B cell (primary cell): ENCODE results near the gene KATNAL1. TPM values are rescaled to one million over a fixed set of nuclear protein-coding genes. Genes with fewer than 3 reads are reported as not detected.

Experiments used
- ATAC-seq: fragments of 200-7000 bp; cut with Tn5 transposase; one replicate; pipeline ENCODE4 v1.10.0; 2021; ENCODE audit warnings: low read depth, mild to moderate bottlenecking, moderate number of reproducible peaks, moderate library complexity
- CTCF ChIA-PET: fragments of 350-600 bp; sonication (Branson Sonifier 250); formaldehyde crosslinking; loops from one replicate; lab custom pipeline; 2021; ENCODE audit warnings: antibody characterized with exemption, inconsistent platforms; lab: Charles Lee
- POLR2A ChIA-PET: fragments of 350-600 bp; sonication (Branson Sonifier 250); formaldehyde crosslinking; loops from one replicate; lab custom pipeline; 2021; ENCODE audit warnings: antibody characterized with exemption; lab: Charles Lee
- DNase-seq: peaks from one replicate; pipeline ENCODE4 v3.0.0; 2013
- H2AFZ ChIP-seq: 2 replicates; pipeline ENCODE4 v1.6.1; 2012; ENCODE audit warnings: mild to moderate bottlenecking, low read depth, low read length; ENCODE audit not compliant: insufficient read depth, poor library complexity, severe bottlenecking
- H3K27ac ChIP-seq, 2 donors: 1 replicate in 1 of 2; 2 replicates in 1 of 2; pipeline ENCODE4 v1.5.1; 2012 to 2013; ENCODE audit warnings: low read length in 2 of 2, mild to moderate bottlenecking in 2 of 2, moderate library complexity in 1 of 2
- H3K27me3 ChIP-seq, 4 experiments: fragments of 200-600 bp in 1 of 4; sonication (generic) in 1 of 4; replicated peaks in 1 of 4; 1 replicate in 2 of 4; 2 replicates in 2 of 4; pipeline versions ENCODE4 v1.6.1 to v1.7.0; 2013 to 2016; ENCODE audit warnings: low read length in 3 of 4, mild to moderate bottlenecking in 2 of 4, mixed read lengths in 1 of 4, moderate library complexity in 1 of 4; ENCODE audit not compliant: insufficient read depth in 4 of 4, control insufficient read depth in 3 of 4; ENCODE audit errors: control extremely low read depth in 1 of 4
- H3K36me3 ChIP-seq, 2 experiments: replicated peaks in 1 of 2; 1 replicate in 1 of 2; 2 replicates in 1 of 2; pipeline versions ENCODE4 v1.6.1 to v1.7.1; 2013; ENCODE audit warnings: low read length in 1 of 2; ENCODE audit not compliant: insufficient read depth in 2 of 2, control insufficient read depth in 1 of 2; ENCODE audit errors: control extremely low read depth in 1 of 2, extremely low read depth in 1 of 2
- H3K4me1 ChIP-seq, 2 donors: fragments of 200-600 bp in 1 of 2; sonication (generic) in 1 of 2; 1 replicate in 1 of 2; 2 replicates in 1 of 2; pipeline versions ENCODE4 v1.5.1 to v1.6.1; 2013 to 2017; ENCODE audit warnings: low read length in 2 of 2; ENCODE audit not compliant: control insufficient read depth in 2 of 2, insufficient read depth in 2 of 2
- H3K4me2 ChIP-seq: replicated peaks from 2 replicates; pipeline ENCODE3; 2012; ENCODE audit warnings: mild to moderate bottlenecking, low read depth, low read length; ENCODE audit not compliant: poor library complexity, severe bottlenecking
- H3K4me3 ChIP-seq, 5 experiments: fragments of 200-600 bp in 1 of 5; sonication (generic) in 1 of 5; 1 replicate in 3 of 5; 2 replicates in 2 of 5; pipeline versions ENCODE4 v1.5.1 to v1.7.0; 2011 to 2016; ENCODE audit warnings: low read length in 4 of 5, mild to moderate bottlenecking in 4 of 5, low read depth in 2 of 5, control low read depth in 1 of 5, moderate library complexity in 1 of 5; ENCODE audit not compliant: insufficient read depth in 1 of 5; ENCODE audit errors: control extremely low read depth in 1 of 5, extremely low read depth in 1 of 5
- H3K79me2 ChIP-seq: fragments of 200-600 bp; sonication (generic); one replicate; pipeline ENCODE4 v1.6.0; 2016; ENCODE audit warnings: low read length; ENCODE audit not compliant: control insufficient read depth, insufficient read depth
- H3K9ac ChIP-seq: fragments of 200-600 bp; sonication (generic); 2 replicates; pipeline ENCODE4 v1.6.1; 2017; ENCODE audit warnings: mild to moderate bottlenecking, low read length, moderate library complexity
- H3K9me3 ChIP-seq, 3 donors: one replicate each; pipeline versions ENCODE4 v1.6.1 to v1.7.1; 2013; ENCODE audit warnings: low read length in 2 of 3; ENCODE audit not compliant: control insufficient read depth in 2 of 3, insufficient read depth in 1 of 3; ENCODE audit errors: control extremely low read depth in 1 of 3
- H4K20me1 ChIP-seq: 2 replicates; pipeline ENCODE4 v1.6.0; 2012; ENCODE audit warnings: mild to moderate bottlenecking, low read length; ENCODE audit not compliant: insufficient read depth, control insufficient read depth, poor library complexity, severe bottlenecking
- H3K27ac Mint-ChIP-seq: one replicate; pipeline ENCODE4 v1.8.0; 2021; ENCODE audit warnings: mixed read lengths
- H3K27me3 Mint-ChIP-seq: one replicate; pipeline ENCODE4 v1.8.0; 2021; ENCODE audit warnings: mixed read lengths
- H3K4me1 Mint-ChIP-seq: one replicate; pipeline ENCODE4 v1.8.0; 2021; ENCODE audit warnings: mixed read lengths
- H3K4me3 Mint-ChIP-seq: one replicate; pipeline ENCODE4 v1.8.0; 2021; ENCODE audit warnings: mixed read lengths
- H3K9me3 Mint-ChIP-seq: one replicate; pipeline ENCODE4 v1.8.0; 2022; ENCODE audit warnings: mixed read lengths; ENCODE audit not compliant: insufficient read depth
- EZH2 ChIP-seq: IDR thresholded peaks from 2 replicates; pipeline ENCODE4 v1.6.1; 2012; ENCODE audit warnings: borderline replicate concordance, low read depth, mild to moderate bottlenecking, moderate library complexity, low read length; ENCODE audit not compliant: insufficient read depth, poor library complexity, severe bottlenecking
- WGBS: methylation state at CpG from one replicate; pipeline ENCODE4 v1.1.5; 2013; ENCODE audit warnings: missing lambda C conversion rate; ENCODE audit not compliant: insufficient coverage; 5-methylcytosine and 5-hydroxymethylcytosine counted together
- intact Hi-C: fragments of 100-400 bp; cut with micrococcal nuclease; formaldehyde crosslinking; loops from one replicate; pipeline ENCODE4 v1.10.0; 2022
- polyA plus RNA-seq: library from polyadenylated mRNA; depleted of rRNA; stranded (reverse); fragments of >200 nt; gene quantifications from 2 replicates; pipeline ENCODE4 v1.2.3, GENCODE V29; 2012
- total RNA-seq, 2 donors: library from RNA; stranded (reverse); fragments of 120-200 nt in 1 of 2; gene quantifications; 1 replicate in 1 of 2; 2 replicates in 1 of 2; pipeline versions ENCODE4 v1.2.3 to v1.2.4, GENCODE V29; 2013 to 2022
- TF ChIP-seq, protein P1 (sequence below): fragments of 200-600 bp; IDR thresholded peaks from one replicate; pipeline ENCODE4 v1.8.0; 2022; ENCODE audit warnings: antibody characterized with exemption, mild to moderate bottlenecking

Gene KATNAL1
- total and polyA plus RNA-seq, 2 donors (not counting 1 experiment from before 2014, with no cell fraction given) = 2.7 to 21.9 TPM

DNA sequence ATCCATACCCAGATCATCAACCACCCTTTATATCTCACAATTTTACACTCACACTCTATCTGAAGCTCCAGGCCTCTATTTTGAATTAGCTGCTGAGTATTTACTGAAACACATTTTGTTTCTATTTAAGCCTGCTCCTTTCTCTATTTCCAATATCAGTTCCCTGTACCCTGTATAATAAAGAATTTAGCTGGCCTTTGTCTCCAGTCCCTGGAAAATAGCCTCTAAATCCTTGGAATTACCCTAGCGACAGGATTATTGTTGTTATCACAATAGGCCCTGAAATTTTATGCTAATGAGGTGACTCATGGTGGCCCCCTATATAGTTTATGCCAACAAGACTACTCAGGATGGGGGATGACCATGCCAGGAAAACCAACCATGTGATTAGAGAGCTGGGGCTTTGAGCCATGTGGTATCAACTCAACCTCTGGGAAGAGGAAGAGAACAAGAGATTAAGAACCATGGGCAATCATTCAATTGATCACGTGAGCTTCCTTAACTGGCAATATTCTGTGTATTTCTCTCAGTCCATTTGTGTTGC, 72.7 kb downstream of the KATNAL1 start:
- no peaks in the 10 kb centered on the region for H3K4me1 ChIP-seq
- no peaks in the 10 kb centered on the region for H3K4me1 Mint-ChIP-seq
- TF ChIP-seq EZH2 = no peak
- TF ChIP-seq, protein P1, sequence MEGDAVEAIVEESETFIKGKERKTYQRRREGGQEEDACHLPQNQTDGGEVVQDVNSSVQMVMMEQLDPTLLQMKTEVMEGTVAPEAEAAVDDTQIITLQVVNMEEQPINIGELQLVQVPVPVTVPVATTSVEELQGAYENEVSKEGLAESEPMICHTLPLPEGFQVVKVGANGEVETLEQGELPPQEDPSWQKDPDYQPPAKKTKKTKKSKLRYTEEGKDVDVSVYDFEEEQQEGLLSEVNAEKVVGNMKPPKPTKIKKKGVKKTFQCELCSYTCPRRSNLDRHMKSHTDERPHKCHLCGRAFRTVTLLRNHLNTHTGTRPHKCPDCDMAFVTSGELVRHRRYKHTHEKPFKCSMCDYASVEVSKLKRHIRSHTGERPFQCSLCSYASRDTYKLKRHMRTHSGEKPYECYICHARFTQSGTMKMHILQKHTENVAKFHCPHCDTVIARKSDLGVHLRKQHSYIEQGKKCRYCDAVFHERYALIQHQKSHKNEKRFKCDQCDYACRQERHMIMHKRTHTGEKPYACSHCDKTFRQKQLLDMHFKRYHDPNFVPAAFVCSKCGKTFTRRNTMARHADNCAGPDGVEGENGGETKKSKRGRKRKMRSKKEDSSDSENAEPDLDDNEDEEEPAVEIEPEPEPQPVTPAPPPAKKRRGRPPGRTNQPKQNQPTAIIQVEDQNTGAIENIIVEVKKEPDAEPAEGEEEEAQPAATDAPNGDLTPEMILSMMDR = no peak
- H3K79me2 ChIP-seq = no peaks in the 10 kb centered on the region
- no peak overlapping the region for H3K4me2 ChIP-seq
- no peaks in the 10 kb centered on the region for H3K27me3 ChIP-seq
- H3K27ac Mint-ChIP-seq = no peak overlapping the region
- no peak overlapping the region for H3K4me3 Mint-ChIP-seq
- peaks cover 6 to 10% of the 10 kb centered on the region in 2 experiments for H3K36me3 ChIP-seq
- WGBS = 100% methylated on average over 1 of the region's 2 CpGs
- intact Hi-C loops = no loop called here
- DNase-seq = no peak
- no peak overlapping the region for H3K4me3 ChIP-seq
- ATAC-seq = no peak
- no peak overlapping the region for H2AFZ ChIP-seq
- ChIA-PET CTCF (interaction anchor here (0.8 to 1.3 kb wide), 2 partner anchors 18 to 21 kb away, joined by 3 read pairs; no protein-coding TSS in a partner anchor), POLR2A (no interaction called here)
- H3K27me3 Mint-ChIP-seq = no peaks in the 10 kb centered on the region
- H3K27ac ChIP-seq = no peak overlapping the region
- no peaks in the 10 kb centered on the region for H3K9me3 Mint-ChIP-seq
- H4K20me1 ChIP-seq = no peaks in the 10 kb centered on the region
- H3K9ac ChIP-seq = no peak overlapping the region
- H3K9me3 ChIP-seq = peaks cover 0 to 1% (median 0%) of the 10 kb centered on the region in 3 donors

GRCh38 chr13:30224732-30225131, 82.6 kb downstream of the KATNAL1 start:
- Mint-ChIP-seq H3K4me3 (no peak overlapping the region), H3K27me3 (no peaks in the 10 kb centered on the region), H3K4me1 (no peaks in the 10 kb centered on the region), H3K27ac (no peak overlapping the region), H3K9me3 (peaks cover 13% of the 10 kb centered on the region)
- Histone ChIP-seq H2AFZ (no peak overlapping the region), H3K9me3 (peaks cover 15 to 20% (median 16%) of the 10 kb centered on the region in 3 donors), H4K20me1 (no peaks in the 10 kb centered on the region), H3K27ac (no peak overlapping the region), H3K4me1 (no peaks in the 10 kb centered on the region), H3K79me2 (no peaks in the 10 kb centered on the region), H3K4me2 (no peak overlapping the region), H3K27me3 (no peaks in the 10 kb centered on the region), H3K36me3 (peaks cover 14 to 23% of the 10 kb centered on the region in 2 experiments), H3K9ac (no peak overlapping the region), H3K4me3 (no peak overlapping the region)
- intact Hi-C loops = no loop called here
- no peak for ATAC-seq
- TF ChIP-seq, protein P1 = no peak
- TF ChIP-seq EZH2 = no peak
- no peak for DNase-seq
- POLR2A ChIA-PET = no interaction called here
- CTCF ChIA-PET = no interaction called here
